GM18526 (cell line): ENCODE results near the gene RSAD2.

ENCODE experiments used
- POLR2A ChIP-seq: IDR thresholded peaks from 3 replicates; pipeline ENCODE4 v1.6.1; 2011; ENCODE audit not compliant: insufficient read length; ENCODE audit errors: extremely low read depth

The RSAD2 gene

GRCh38 chr2:6943523-6943922, 65.9 kb downstream of the RSAD2 start:
- TF ChIP-seq POLR2A: no peak

- no peak for TF ChIP-seq POLR2A
Measured at GRCh38 chr2:6943971-6944370, 66.4 kb downstream of the RSAD2 start.

- TF ChIP-seq POLR2A: no peak
Measured at GRCh38 chr2:6944555-6944954, 67.0 kb downstream of the RSAD2 start.

- TF ChIP-seq POLR2A: no peak
Measured at GRCh38 chr2:6945087-6945813, 67.7 kb downstream of the RSAD2 start.

- no peak for TF ChIP-seq POLR2A
Measured at GRCh38 chr2:6945821-6946220, 68.2 kb downstream of the RSAD2 start.

- no peak for TF ChIP-seq POLR2A
Measured at GRCh38 chr2:6946722-6947121, 69.1 kb downstream of the RSAD2 start.
